ENCODE results near the gene BCAP29. TPM values are rescaled to one million over a fixed set of nuclear protein-coding genes. Genes with fewer than 3 reads are reported as not detected.

Gene BCAP29
- total and polyA plus RNA-seq, 10 donors, result 11.2 to 139 (median 39.0) TPM

GRCh38 chr7:107668296-107668695, 88.2 kb downstream of the BCAP29 start:
- WGBS, 5 donors, result 82 to 91% (median 84%) methylated on average over 4 of the region's 4 CpGs
- peaks cover 0 to 14% (median 0%) of the 10 kb centered on the region in 7 donors for H3K27me3 ChIP-seq (replicated peaks in 1 of 7)
- TF ChIP-seq POLR2A (IDR thresholded peaks at IDR 0.05) (no peak), POLR2AphosphoS5 (IDR thresholded peaks at IDR 0.05) (no peak), CTCF (IDR thresholded peaks at IDR 0.05 in 8 of 11, conservative IDR thresholded peaks at IDR 0.05 in 3 of 11) (no peak)
- H3K27ac ChIP-seq, result no peak overlapping the region
- H3K4me1 ChIP-seq, result no peaks in the 10 kb centered on the region
- no peak overlapping the region for H3K4me3 ChIP-seq
- no peaks in the 10 kb centered on the region for H3K9me3 ChIP-seq
- no peak for DNase-seq
- H3K36me3 ChIP-seq, result no peaks in the 10 kb centered on the region
- intact Hi-C loops (cut with DNase I; ENCODE audit: low total_unique reads), result no loop called here

Small RNA genes lying within 50 kb of the gene (small RNA-seq; reads per million reads assigned to genes)
- gene BANF1P5 (0 reads per million in 4 donors), gene RF01233 (0 reads per million in 4 donors)

Other genes with a start within 250 kb of the BCAP29 start
- 1 to 10 TPM in 1 of 7 donors, under 1 TPM in 3, not detected in 3; 0.11 to 2.7 (median 0.46) TPM for gene GPR22, start 110.2 kb upstream of the BCAP29 start, total RNA-seq
- under 1 TPM in 2 of 3 donors, not detected in 1; 0.03 to 0.54 TPM for gene GPR22, start 110.2 kb upstream of the BCAP29 start, polyA plus RNA-seq
- gene COG5, start 16.3 kb upstream of the BCAP29 start, total RNA-seq, result 10 to 100 TPM; 36.9 to 86.6 (median 55.6) TPM
- gene COG5, start 16.3 kb upstream of the BCAP29 start, polyA plus RNA-seq, result 1 to 10 TPM; 3.6 to 7.6 (median 5.4) TPM
- gene DUS4L, start 16.3 kb upstream of the BCAP29 start, total RNA-seq, result 10 to 100 TPM in 3 of 7 donors, 1 to 10 TPM in 4; 4.6 to 18.0 (median 9.8) TPM
- 1 to 10 TPM; 3.7 to 5.6 (median 5.1) TPM for gene DUS4L, start 16.3 kb upstream of the BCAP29 start, polyA plus RNA-seq
- under 1 TPM; 0.09 to 0.75 (median 0.35) TPM for gene SLC26A4, start 80.6 kb downstream of the BCAP29 start, total RNA-seq
- under 1 TPM; 0.10 to 0.24 (median 0.17) TPM for gene SLC26A4, start 80.6 kb downstream of the BCAP29 start, polyA plus RNA-seq
- gene CBLL1, start 163.9 kb downstream of the BCAP29 start, total RNA-seq, result 10 to 100 TPM; 25.3 to 41.0 (median 35.5) TPM
- 1 to 10 TPM; 5.4 to 7.9 (median 7.6) TPM for gene CBLL1, start 163.9 kb downstream of the BCAP29 start, polyA plus RNA-seq
- gene SLC26A3, start 223.0 kb downstream of the BCAP29 start, total RNA-seq, result under 1 TPM in 1 of 7 donors, not detected in 6; 0.37 TPM
- gene SLC26A3, start 223.0 kb downstream of the BCAP29 start, polyA plus RNA-seq, result under 1 TPM in 1 of 3 donors, not detected in 2; 0.13 TPM

All from spleen (tissue), 11 donors.